Stimulated activated CD4-positive, alpha-beta T cell treated with anti-CD3 and anti-CD28 coated beads, TNF-alpha, amount 100 ng/mL, for 4 hours (primary cell): ENCODE results near the gene SEH1L.

Experiments
- DNase-seq, 3 experiments: peaks; one replicate each; pipeline ENCODE4 v3.0.0-alpha.2; 2020; ENCODE audit warnings: low read depth in 3 of 3

The SEH1L gene

DNA sequence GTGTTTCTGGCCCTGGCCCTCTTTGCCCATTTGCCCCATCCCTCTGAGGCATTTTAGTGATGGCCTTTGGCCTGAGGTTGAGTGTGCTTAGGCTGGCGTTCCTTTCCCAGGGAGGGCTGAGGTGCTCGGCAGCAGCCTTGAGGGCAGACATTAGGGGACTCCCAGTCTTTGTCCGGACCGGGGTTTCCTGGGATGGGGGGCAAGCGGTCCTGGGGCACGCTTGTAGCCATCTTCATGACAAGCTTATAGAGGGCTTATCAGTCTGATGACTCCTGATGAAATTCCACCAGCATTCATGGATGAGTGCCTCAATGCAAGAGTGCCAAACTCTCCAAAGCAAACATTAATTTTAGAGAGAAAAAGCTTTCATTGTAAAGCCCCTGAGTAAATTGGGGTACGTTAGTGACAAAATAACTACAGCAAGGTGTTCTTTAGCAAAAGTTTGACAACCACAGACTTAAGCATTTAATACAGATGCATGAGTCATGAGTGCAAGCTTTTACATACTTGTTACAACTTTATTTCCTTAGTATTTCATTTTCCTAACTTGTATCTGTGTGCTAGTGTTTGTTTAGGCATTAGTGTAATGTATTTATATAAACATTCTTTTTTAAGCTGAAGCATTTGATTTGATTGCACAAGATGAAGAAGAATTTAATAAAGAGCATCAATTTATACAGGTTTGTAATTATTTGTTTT, 89.0 kb downstream of the SEH1L start:
- no peak for DNase-seq
